Measurements from ENCODE around the gene ODAD3. TPM values are rescaled to one million over a fixed set of nuclear protein-coding genes. Genes with fewer than 3 reads are reported as not detected.
A peak's percentile ranks its signal among the peaks of the same experiment; 100 is the strongest.

The ODAD3 gene
- total RNA-seq, 6 experiments from 2014 or later, result 0.21 to 0.73 (median 0.54) TPM

DNA sequence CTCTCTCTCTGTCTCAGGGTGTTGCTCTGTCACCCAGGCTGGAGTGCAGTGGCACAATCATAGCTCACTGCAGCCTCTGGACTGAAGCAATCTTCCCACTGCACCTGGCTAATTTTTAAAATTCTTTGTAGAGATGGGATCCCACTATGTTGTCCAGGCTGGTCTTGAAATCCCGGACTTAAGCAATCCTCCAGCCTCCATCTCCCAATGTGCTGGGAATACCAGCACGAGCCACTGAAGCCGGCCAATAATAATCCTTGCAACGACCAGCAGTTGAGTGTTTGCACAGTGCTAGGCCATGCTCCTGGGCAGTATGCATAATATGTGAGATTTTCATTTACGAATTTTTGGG, 50.2 kb downstream of the ODAD3 start:
- TF ChIP-seq POLR2A (IDR thresholded peaks at IDR 0.05), result no peak
- TF ChIP-seq, protein P1, sequence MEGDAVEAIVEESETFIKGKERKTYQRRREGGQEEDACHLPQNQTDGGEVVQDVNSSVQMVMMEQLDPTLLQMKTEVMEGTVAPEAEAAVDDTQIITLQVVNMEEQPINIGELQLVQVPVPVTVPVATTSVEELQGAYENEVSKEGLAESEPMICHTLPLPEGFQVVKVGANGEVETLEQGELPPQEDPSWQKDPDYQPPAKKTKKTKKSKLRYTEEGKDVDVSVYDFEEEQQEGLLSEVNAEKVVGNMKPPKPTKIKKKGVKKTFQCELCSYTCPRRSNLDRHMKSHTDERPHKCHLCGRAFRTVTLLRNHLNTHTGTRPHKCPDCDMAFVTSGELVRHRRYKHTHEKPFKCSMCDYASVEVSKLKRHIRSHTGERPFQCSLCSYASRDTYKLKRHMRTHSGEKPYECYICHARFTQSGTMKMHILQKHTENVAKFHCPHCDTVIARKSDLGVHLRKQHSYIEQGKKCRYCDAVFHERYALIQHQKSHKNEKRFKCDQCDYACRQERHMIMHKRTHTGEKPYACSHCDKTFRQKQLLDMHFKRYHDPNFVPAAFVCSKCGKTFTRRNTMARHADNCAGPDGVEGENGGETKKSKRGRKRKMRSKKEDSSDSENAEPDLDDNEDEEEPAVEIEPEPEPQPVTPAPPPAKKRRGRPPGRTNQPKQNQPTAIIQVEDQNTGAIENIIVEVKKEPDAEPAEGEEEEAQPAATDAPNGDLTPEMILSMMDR (IDR thresholded peaks at IDR 0.05), result no peak
- WGBS (ENCODE audit: insufficient coverage, low coverage, low lambda C conversion rate, missing lambda C conversion rate), result 88% methylated on average over 5 of the region's 5 CpGs
- H3K27ac ChIP-seq, result no peak overlapping the region
- ATAC-seq, result no peak
- intact Hi-C loops (cut with DNase I), result loop anchor here in 1 of 2 donors (10.0 kb wide), 1 partner anchor 60 kb away; no protein-coding TSS in a partner anchor
- DNase-seq, result no peak
- H3K4me1 ChIP-seq, result peaks cover 0 to 9% (median 3%) of the 10 kb centered on the region in 4 donors
- H3K9me3 ChIP-seq, result no peaks in the 10 kb centered on the region
- no peak overlapping the region for H3K4me3 ChIP-seq
- H3K36me3 ChIP-seq, result no peaks in the 10 kb centered on the region
- no peaks in the 10 kb centered on the region for H3K27me3 ChIP-seq

DNA sequence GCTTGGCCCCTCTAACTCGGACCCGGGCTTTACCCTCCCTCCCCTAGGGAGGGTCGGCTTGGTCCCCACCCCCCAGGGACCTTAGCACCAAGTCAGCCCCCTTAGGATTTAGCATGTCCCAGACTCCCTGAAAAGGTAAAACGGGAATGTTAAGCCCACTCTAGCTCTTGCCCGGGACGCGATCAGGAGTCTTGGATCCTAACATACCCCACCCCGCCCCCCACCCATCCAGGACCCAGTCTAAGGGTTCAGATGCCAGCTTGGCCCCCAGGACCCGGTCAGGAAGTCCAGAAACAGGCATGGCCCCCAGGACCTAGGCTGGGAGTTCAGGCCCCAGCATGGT, 51.2 kb downstream of the ODAD3 start:
- Histone ChIP-seq H3K36me3 (no peaks in the 10 kb centered on the region), H3K27ac (peak overlapping the region; percentile 53 to 72 (median 67)), H3K4me3 (peak overlapping the region; percentile 42 to 52 (median 47)), H3K9me3 (no peaks in the 10 kb centered on the region), H3K4me1 (peaks cover 0 to 9% (median 3%) of the 10 kb centered on the region in 4 donors), H3K27me3 (no peaks in the 10 kb centered on the region)
- ATAC-seq (no peak), DNase-seq (no peak)
- 7% methylated on average over 7 of the region's 9 CpGs for WGBS (ENCODE audit: insufficient coverage, low coverage, low lambda C conversion rate, missing lambda C conversion rate)
- TF ChIP-seq, protein P1 (IDR thresholded peaks at IDR 0.05), result no peak
- TF ChIP-seq POLR2A (IDR thresholded peaks at IDR 0.05), result no peak
- intact Hi-C loops (cut with DNase I), result loop anchor here in 1 of 2 donors (10.0 kb wide), 1 partner anchor 61 kb away; no protein-coding TSS in a partner anchor

DNA sequence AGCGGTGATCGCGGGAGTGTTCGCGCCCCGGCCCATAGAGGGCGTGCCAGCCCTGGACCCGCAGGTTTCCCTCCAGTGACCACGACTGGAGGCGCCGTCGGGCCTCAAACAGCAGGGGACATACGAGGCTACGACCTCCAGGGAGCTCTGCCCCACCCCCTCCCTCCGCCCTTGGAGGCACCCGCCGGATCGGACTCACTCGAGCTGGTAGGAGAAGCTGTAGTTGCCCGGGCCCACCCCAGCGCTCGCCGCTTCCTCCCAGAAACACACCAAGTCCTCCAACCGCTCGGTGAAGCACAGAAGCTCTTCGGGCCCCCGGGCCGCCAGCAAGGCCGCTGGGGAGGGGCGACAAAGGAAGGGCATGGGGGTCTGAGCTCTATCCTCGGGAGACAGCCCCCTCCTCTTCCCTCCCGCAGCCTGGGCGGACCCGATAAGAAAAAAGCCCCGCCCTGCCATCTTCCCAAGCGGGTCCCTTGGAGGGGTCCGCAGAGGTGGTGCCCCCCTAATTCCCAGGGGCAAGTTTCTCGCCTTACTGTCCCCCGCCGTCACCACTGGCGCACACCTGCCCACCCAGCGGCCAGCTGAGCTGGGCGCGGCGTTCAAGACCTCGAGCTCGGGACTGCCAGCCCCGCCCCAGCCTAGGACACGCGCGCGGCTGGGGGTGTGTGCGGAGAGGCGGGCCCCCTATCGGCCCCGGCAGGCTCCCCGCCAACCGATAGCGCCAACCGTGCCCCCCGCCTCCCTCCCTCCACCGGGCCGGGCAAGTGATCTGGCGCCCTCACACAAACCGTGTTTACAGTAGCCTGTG, 51.8 kb downstream of the ODAD3 start:
- intact Hi-C loops (cut with DNase I), result loop anchor here in 1 of 2 donors (10.0 kb wide), 1 partner anchor 62 kb away; no protein-coding TSS in a partner anchor
- DNase-seq, result peak; percentile 72 to 85 (median 78)
- Histone ChIP-seq H3K4me3 (peak overlapping the region; percentile 42 to 52 (median 47)), H3K9me3 (no peaks in the 10 kb centered on the region), H3K36me3 (no peaks in the 10 kb centered on the region), H3K4me1 (peaks cover 0 to 9% (median 3%) of the 10 kb centered on the region in 4 donors), H3K27ac (peak overlapping the region; percentile 53 to 72 (median 67)), H3K27me3 (no peaks in the 10 kb centered on the region)
- WGBS (ENCODE audit: insufficient coverage, low coverage, low lambda C conversion rate, missing lambda C conversion rate), result 10% methylated on average over 9 of the region's 65 CpGs
- TF ChIP-seq, protein P1 (IDR thresholded peaks at IDR 0.05), result peak; percentile 64 to 81 (median 74)
- no peak for TF ChIP-seq POLR2A (IDR thresholded peaks at IDR 0.05)
- ATAC-seq, result peak; percentile 33 to 47 (median 40)

DNA sequence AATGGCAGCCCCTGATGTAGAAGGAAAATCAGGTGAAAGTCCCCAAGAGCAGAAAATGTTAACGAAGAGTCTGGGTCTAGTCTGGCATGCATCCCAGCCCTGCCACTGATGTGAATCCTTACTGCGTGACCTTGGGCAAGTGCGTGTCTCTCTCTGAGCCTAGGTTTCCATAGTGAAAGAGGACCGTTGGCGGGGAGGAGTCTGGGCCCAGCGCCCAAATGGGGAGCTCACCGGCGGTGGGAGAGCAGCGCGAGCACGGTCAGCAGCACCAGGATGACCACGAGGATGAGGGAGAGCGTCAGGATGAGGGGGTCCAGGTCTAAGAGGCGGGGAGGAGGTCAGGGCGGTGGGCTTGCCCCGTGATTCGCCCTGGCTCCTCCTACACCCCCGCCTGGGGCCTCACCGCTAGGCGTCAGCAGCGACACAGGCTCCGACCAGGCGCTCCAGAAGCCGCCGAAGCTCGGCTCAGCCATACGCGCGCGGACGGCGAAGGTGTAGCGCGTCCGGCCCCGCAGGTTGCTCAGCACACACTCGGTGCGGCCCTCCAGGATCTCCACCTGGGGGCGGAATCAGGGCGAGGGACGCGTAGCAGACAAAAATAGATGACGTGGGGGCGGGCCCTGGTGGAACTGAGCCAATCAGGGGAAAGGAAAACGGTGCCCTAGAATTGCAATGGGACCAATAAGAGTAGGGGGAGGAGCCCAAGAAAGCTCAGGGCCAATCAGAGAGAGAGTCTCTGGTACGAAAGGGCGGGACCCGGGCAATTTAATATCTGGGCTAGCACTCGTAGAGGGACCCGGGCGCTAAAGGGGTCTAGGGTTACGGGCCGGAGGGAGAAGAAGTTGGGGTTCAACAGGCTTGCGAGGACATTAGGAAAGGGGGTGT, 54.0 kb downstream of the ODAD3 start:
- H3K36me3 ChIP-seq, result no peaks in the 10 kb centered on the region
- no peaks in the 10 kb centered on the region for H3K9me3 ChIP-seq
- intact Hi-C loops (cut with DNase I), result loop anchor here in 1 of 2 donors (10.0 kb wide), 1 partner anchor 64 kb away; no protein-coding TSS in a partner anchor
- H3K4me1 ChIP-seq, result peaks cover 0 to 25% (median 10%) of the 10 kb centered on the region in 4 donors
- under 1% methylated on average over 25 of the region's 54 CpGs for WGBS (ENCODE audit: insufficient coverage, low coverage, low lambda C conversion rate, missing lambda C conversion rate)
- H3K27me3 ChIP-seq, result no peaks in the 10 kb centered on the region
- ATAC-seq, result peak; percentile 68 to 87 (median 84)
- peak overlapping the region; percentile 51 to 59 (median 52) for H3K4me3 ChIP-seq
- H3K27ac ChIP-seq, result peak overlapping the region; percentile 60 to 83 (median 73)
- TF ChIP-seq, protein P1 (IDR thresholded peaks at IDR 0.05), result peak; percentile 79 to 86 (median 84)
- TF ChIP-seq POLR2A (IDR thresholded peaks at IDR 0.05), result peak; percentile 85
- DNase-seq, result peak; percentile 91 to 95 (median 92)

Data from right lobe of liver (tissue), 6 donors.